OCI-LY7 (cell line): ENCODE results near the gene MEGF6.

Source experiments
- EZH2phosphoT487 ChIP-seq: fragments of 200-600 bp; sonication (generic); IDR thresholded peaks from 2 replicates; pipeline ENCODE4 v1.6.1; 2018; ENCODE audit warnings: low read depth, borderline replicate concordance, mild to moderate bottlenecking, mixed run types, antibody characterized with exemption, low read length, moderate library complexity, mixed read lengths
- TF ChIP-seq, protein P1 (sequence below): fragments of 200-600 bp; sonication (generic); conservative IDR thresholded peaks from 2 replicates; pipeline ENCODE4 v1.5.1; 2014; ENCODE audit warnings: mild to moderate bottlenecking, antibody characterized with exemption, low read length, moderate library complexity, mixed read lengths

DNA sequence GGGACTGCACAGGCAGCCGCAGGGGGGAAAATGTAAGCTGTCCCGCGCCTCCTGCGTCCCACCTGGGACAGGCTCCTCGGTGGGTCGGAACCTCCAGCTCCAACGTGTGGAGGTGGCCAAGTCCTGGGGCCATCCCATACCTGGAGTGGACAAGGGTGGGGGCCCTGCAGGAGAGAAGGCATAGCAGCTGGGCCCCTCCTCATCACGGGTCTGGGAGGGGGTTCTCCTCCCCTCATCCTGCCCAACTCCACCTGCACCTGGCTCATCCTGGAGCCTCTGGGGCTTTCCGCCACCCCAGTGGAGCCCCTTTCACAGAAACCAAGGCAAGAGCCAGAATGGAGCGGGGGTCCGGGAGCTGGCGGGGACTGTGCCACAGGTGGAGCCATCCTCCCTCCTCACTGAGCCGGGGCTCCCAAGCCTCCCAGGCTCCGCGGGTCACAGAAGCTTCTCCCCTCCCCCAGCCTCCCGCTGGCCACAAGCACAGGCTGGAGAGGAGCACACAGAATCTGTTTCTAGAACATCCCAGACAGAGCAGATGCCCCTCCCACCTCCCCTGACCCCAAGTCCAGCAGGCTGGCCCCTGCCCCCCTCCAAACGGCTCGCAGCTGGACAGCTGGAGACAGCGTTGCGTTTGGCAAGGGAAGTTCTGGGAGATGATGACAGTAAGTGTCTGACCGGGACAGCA is 65.8 kb downstream of the MEGF6 start:
- TF ChIP-seq, protein P1, sequence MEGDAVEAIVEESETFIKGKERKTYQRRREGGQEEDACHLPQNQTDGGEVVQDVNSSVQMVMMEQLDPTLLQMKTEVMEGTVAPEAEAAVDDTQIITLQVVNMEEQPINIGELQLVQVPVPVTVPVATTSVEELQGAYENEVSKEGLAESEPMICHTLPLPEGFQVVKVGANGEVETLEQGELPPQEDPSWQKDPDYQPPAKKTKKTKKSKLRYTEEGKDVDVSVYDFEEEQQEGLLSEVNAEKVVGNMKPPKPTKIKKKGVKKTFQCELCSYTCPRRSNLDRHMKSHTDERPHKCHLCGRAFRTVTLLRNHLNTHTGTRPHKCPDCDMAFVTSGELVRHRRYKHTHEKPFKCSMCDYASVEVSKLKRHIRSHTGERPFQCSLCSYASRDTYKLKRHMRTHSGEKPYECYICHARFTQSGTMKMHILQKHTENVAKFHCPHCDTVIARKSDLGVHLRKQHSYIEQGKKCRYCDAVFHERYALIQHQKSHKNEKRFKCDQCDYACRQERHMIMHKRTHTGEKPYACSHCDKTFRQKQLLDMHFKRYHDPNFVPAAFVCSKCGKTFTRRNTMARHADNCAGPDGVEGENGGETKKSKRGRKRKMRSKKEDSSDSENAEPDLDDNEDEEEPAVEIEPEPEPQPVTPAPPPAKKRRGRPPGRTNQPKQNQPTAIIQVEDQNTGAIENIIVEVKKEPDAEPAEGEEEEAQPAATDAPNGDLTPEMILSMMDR, result no peak
- TF ChIP-seq EZH2phosphoT487, result no peak
